HG03460 (cell line): ENCODE measurements around the gene TFF3.

ENCODE experiments used
- ATAC-seq: cut with Tn5 transposase; IDR thresholded peaks from one replicate; pipeline ENCODE4 v1.9.1; 2021; ENCODE audit not compliant: unreplicated experiment

TFF3 gene

DNA sequence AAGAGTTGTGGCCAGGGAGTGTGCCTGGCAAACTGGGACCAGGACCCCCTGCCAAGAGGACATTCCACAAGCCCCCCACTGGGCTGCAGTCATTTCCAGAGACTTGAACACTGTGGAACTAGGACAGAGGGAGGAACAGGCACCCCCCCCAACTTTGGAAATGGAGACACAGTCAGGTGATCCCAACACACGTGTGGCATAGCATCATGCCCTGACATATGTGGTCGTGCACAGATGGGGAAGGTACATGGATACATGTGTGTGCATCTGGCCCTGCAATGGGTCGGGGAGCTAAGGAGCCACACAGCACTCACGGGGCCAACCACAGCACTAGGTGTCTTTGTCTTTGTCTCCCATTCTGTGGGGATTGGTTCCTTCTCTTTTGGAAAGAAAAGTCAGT, 6.6 kb upstream of the TFF3 start:
- ATAC-seq, result no peak

- no peak for ATAC-seq
These were observed 6.0 kb upstream of the TFF3 start for GRCh38 chr21:42321231-42321630.

GRCh38 chr21:42320791-42321190, 5.6 kb upstream of the TFF3 start:
- ATAC-seq, result no peak

GRCh38 chr21:42319851-42320572, 4.8 kb upstream of the TFF3 start:
- no peak for ATAC-seq

GRCh38 chr21:42319376-42319775, 4.2 kb upstream of the TFF3 start:
- no peak for ATAC-seq

GRCh38 chr21:42317826-42318746, 2.9 kb upstream of the TFF3 start:
- ATAC-seq, result no peak

GRCh38 chr21:42317341-42317741, 2.1 kb upstream of the TFF3 start:
- no peak for ATAC-seq

DNA sequence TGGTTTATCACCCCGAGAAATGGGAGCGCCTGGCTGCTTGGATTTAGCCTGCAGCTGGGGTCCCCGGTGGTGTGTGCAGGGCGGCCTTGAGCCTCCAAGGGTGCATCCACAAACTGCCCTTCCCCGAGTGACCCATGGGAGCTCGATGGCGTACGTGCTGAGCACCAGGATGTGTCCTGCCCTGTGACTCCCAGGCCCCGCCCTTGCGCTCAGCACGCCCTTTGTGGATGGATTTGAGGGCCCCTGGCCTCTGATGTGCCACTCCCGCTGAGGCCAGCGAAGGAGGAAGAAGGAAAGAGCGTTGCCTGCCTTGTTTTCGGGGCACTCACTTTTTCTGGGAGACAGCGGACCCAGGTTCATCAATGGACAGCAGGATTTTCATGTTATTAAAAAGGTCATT, 1.7 kb upstream of the TFF3 start:
- no peak for ATAC-seq

GRCh38 chr21:42314616-42315295, 453 bp downstream of the TFF3 start:
- no peak for ATAC-seq

- no peak for ATAC-seq
These were observed 1.7 kb downstream of the TFF3 start for GRCh38 chr21:42313501-42313969.

- ATAC-seq, result no peak
These were observed 2.5 kb downstream of the TFF3 start for GRCh38 chr21:42312626-42313104.

DNA sequence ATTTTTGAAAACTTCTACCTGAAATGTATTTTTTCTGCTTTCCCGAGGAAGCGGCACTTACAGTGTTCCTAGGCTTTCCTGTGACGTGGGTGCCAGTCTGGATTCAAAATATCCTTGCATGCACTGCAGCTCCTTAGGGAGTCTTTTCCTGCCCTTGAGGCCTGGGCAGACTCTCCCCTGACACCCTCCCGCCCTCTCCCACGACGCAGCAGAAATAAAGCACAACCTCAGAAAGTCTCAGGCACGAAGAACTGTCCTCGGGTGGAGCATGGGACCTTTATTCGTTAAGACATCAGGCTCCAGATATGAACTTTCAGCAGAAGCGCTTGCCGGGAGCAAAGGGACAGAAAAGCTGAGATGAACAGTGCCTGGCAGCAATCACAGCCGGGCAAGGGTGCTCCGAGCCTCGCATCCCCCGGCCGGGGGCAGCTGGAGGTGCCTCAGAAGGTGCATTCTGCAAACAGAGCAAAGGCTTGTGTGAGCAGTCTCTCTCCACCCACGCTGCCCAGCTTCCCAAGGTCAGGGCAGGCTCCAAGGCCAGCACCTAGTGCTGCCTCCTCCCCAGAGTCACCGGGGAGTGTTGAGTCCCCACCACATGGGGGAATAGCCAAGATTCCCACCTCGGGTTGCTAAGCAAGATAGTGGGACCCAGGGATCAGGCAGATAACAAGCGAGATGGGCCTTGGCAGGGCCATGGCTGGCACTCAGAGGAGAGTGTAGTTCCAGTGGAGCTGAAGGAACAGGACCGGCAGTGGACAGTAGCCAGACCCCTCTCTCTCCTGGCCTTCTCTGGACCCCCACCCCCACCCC, 3.2 kb downstream of the TFF3 start:
- no peak for ATAC-seq

- no peak for ATAC-seq
These were observed 4.0 kb downstream of the TFF3 start for GRCh38 chr21:42311160-42311559.

DNA sequence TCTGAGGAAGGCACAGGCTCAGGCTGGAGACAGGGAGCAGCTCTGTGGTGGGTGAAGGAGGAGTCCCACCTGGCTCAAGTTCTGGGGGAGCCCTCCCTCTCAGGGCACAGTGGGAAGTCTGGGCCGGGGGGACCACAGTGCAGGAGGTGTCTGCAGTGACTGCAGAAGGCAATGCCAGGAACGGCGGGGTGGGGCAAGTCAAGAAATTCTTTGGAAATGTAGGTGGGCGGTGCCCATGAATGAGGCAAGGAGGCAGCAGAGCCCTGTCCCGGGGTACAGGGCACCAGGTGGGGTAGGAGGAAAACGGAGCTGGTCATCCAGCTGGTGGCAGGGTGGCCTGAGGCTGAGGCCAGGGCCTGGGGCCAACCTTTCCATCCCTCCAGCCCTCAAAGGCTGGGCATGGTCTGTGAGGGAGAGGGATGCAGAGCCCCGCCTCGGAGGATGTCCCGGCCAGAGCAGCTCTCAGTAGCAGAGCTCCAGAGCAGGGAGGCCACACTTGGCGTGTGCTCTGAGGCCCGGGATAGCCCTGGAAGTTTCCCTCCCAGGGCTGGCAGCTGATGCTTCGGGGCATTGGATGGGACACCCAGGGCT, 4.7 kb downstream of the TFF3 start:
- ATAC-seq, result no peak

DNA sequence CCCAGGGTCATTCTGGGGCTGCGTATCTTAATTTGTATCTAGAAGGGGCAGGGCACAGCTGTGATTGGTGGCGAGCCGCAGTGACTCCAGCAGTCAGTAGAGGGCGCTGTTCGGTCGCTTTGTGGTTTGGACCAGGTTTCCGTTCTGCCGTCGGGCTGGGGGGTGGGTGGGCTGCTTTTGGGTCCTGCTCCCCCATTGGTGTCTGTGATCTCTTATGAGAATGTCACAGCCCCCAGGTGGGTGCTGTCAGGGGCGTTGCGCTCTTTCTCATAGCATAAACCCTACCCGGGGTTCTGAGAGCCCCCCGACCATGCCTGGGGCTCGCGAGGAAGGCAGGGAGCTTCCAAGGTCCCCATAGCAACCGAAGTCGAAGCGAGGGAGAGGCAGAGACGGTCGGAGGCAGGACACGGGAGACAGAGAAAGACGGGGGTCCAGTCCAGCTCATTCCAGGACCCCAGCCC, 5.4 kb downstream of the TFF3 start:
- no peak for ATAC-seq

GRCh38 chr21:42308914-42309752, 6.1 kb downstream of the TFF3 start:
- ATAC-seq, result no peak

- ATAC-seq, result no peak
These were observed 6.9 kb downstream of the TFF3 start for GRCh38 chr21:42308161-42308913.

- no peak for ATAC-seq
These were observed 8.1 kb downstream of the TFF3 start for GRCh38 chr21:42307106-42307505.
